ENCODE results near the gene LIPC. TPM values are rescaled to one million over a fixed set of nuclear protein-coding genes. Genes with fewer than 3 reads are reported as not detected.

Gene LIPC
- 0.15 to 0.37 TPM in 2 of 5 replicates, not detected in the others for total RNA-seq (2022; extraction: Qiagen RNA extraction; ENCODE audit: low read depth)

GRCh38 chr15:58431221-58432149, at the start of gene LIPC:
LIPC (plus strand) TSS chr15:58431991; CDS start chr15:58432033, 42 bp downstream.

